Testis (tissue), 2 donors: Measurements from ENCODE around the gene MRPL27.
"Not testable (repeated sequence)": the region's sequence is repeated elsewhere in the genome, so short reads cannot be mapped to it uniquely, and the experiment has no call there.

Experiments used
- POLR2A ChIP-seq: fragments of 450-650 bp; IDR thresholded peaks from one replicate; pipeline ENCODE4 v1.6.1; 2017; ENCODE audit warnings: antibody characterized with exemption, mild to moderate bottlenecking, moderate library complexity
- TF ChIP-seq, protein P1 (sequence below), 3 experiments: fragments of 450-650 bp in 2 of 3; fragments of 200-600 bp in 1 of 3; sonication (generic) in 1 of 3; IDR thresholded peaks; one replicate each; pipeline ENCODE4 v1.5.1; 2016 to 2019; ENCODE audit warnings: antibody characterized with exemption in 3 of 3, mild to moderate bottlenecking in 2 of 3, moderate library complexity in 1 of 3

DNA sequence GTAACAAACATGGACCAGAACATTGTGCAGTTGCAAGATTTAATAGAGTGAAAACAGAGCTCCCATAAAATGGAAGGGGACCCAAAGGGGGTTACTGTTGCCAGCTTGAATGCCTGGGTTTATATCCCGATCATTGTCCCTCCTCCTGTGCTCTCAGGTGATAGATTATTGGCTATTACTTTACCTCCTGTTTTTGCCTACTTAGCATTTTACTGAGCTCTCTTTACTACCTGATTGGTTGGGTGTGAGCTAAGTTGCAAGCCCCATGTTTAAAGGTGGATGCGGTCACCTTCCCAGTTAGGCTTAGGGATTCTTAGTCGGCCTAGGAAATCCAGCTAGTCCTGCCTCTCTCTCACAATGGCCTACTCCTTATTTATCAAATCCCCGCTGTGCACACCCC, 32.4 kb upstream of the MRPL27 start:
- TF ChIP-seq, protein P1, sequence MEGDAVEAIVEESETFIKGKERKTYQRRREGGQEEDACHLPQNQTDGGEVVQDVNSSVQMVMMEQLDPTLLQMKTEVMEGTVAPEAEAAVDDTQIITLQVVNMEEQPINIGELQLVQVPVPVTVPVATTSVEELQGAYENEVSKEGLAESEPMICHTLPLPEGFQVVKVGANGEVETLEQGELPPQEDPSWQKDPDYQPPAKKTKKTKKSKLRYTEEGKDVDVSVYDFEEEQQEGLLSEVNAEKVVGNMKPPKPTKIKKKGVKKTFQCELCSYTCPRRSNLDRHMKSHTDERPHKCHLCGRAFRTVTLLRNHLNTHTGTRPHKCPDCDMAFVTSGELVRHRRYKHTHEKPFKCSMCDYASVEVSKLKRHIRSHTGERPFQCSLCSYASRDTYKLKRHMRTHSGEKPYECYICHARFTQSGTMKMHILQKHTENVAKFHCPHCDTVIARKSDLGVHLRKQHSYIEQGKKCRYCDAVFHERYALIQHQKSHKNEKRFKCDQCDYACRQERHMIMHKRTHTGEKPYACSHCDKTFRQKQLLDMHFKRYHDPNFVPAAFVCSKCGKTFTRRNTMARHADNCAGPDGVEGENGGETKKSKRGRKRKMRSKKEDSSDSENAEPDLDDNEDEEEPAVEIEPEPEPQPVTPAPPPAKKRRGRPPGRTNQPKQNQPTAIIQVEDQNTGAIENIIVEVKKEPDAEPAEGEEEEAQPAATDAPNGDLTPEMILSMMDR (IDR thresholded peaks at IDR 0.05), result not testable (repeated sequence)
- TF ChIP-seq POLR2A, result not testable (repeated sequence)
